Measurements from ENCODE around the gene RSRC1.
"Not testable (repeated sequence)": the region's sequence is repeated elsewhere in the genome, so short reads cannot be mapped to it uniquely, and the experiment has no call there.

Gene RSRC1

GRCh38 chr3:158101335-158102241 is 8.3 kb upstream of the RSRC1 start:
- no peak for FAIRE-seq

GRCh38 chr3:158102242-158103080 is 7.4 kb upstream of the RSRC1 start:
- no peak for FAIRE-seq

GRCh38 chr3:158103081-158103886 is 6.6 kb upstream of the RSRC1 start:
- FAIRE-seq: no peak

GRCh38 chr3:158103887-158104327 is 6.0 kb upstream of the RSRC1 start:
- FAIRE-seq: no peak

- FAIRE-seq: no peak
Observed at GRCh38 chr3:158104431-158104921, 5.4 kb upstream of the RSRC1 start.

GRCh38 chr3:158105119-158105709 is 4.7 kb upstream of the RSRC1 start:
- no peak for FAIRE-seq

- no peak for FAIRE-seq
Observed at GRCh38 chr3:158105710-158106253, 4.1 kb upstream of the RSRC1 start.

GRCh38 chr3:158106766-158107471 is 3.0 kb upstream of the RSRC1 start:
- FAIRE-seq: no peak

- FAIRE-seq: peak; percentile 56
Observed at GRCh38 chr3:158107605-158108444, 2.1 kb upstream of the RSRC1 start.

GRCh38 chr3:158108445-158108985 is 1.4 kb upstream of the RSRC1 start:
- FAIRE-seq: no peak

GRCh38 chr3:158109295-158109803 is 540 bp upstream of the RSRC1 start:
- no peak for FAIRE-seq

- no peak for FAIRE-seq
Observed at GRCh38 chr3:158110658-158111018, 749 bp downstream of the RSRC1 start.

- FAIRE-seq: no peak
Observed at GRCh38 chr3:158111861-158112260, 2.0 kb downstream of the RSRC1 start.

- not testable (repeated sequence) for FAIRE-seq
Observed at GRCh38 chr3:158113595-158113994, 3.7 kb downstream of the RSRC1 start.

- no peak for FAIRE-seq
Observed at GRCh38 chr3:158120330-158120729, 10.4 kb downstream of the RSRC1 start.

- peak; percentile 24 for FAIRE-seq
Observed at GRCh38 chr3:158121295-158121694, 11.4 kb downstream of the RSRC1 start.

- FAIRE-seq: not testable (repeated sequence)
Observed at GRCh38 chr3:158122721-158123120, 12.8 kb downstream of the RSRC1 start.

- FAIRE-seq: no peak
Observed at GRCh38 chr3:158127250-158128219, 17.6 kb downstream of the RSRC1 start.

GRCh38 chr3:158128755-158129154 is 18.9 kb downstream of the RSRC1 start:
- no peak for FAIRE-seq
